Measurements from ENCODE around the gene GLB1L.

GRCh38 chr2:219269362-219270054, 24.3 kb upstream of the GLB1L start:
- TF ChIP-seq, protein P1, sequence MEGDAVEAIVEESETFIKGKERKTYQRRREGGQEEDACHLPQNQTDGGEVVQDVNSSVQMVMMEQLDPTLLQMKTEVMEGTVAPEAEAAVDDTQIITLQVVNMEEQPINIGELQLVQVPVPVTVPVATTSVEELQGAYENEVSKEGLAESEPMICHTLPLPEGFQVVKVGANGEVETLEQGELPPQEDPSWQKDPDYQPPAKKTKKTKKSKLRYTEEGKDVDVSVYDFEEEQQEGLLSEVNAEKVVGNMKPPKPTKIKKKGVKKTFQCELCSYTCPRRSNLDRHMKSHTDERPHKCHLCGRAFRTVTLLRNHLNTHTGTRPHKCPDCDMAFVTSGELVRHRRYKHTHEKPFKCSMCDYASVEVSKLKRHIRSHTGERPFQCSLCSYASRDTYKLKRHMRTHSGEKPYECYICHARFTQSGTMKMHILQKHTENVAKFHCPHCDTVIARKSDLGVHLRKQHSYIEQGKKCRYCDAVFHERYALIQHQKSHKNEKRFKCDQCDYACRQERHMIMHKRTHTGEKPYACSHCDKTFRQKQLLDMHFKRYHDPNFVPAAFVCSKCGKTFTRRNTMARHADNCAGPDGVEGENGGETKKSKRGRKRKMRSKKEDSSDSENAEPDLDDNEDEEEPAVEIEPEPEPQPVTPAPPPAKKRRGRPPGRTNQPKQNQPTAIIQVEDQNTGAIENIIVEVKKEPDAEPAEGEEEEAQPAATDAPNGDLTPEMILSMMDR (IDR thresholded peaks at IDR 0.05), result no peak
- no peak for TF ChIP-seq ZFX (IDR thresholded peaks at IDR 0.05; ENCODE audit: borderline replicate concordance)

All from 22Rv1 (cell line).